ENCODE measurements around the gene PARD3. TPM values are rescaled to one million over a fixed set of nuclear protein-coding genes. Genes with fewer than 3 reads are reported as not detected.
"Not testable (repeated sequence)": the region's sequence is repeated elsewhere in the genome, so short reads cannot be mapped to it uniquely, and the experiment has no call there.

The PARD3 gene
- total RNA-seq, 1 experiment from 2014 or later: not detected

DNA sequence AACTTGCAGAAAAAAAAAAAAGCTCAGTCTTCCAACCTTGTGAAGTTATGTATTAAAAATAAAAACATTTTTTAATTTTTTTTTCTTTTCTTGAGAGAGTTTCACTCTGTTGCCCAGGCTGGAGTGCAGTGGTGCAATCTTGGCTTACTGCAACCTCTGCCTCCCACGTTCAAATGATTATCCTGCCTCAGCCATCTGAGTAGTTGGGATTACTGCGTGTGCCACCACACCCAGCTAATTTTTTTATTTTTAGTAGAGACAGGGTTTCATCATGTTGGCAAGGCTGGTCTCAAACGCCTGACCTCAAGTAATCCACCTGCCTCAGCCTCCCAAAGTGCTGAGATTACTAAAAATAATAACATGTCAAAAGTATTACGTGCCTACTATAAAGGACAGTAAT is 375.7 kb downstream of the PARD3 start:
- H3K9me2 ChIP-seq (replicated peaks; ENCODE audit: insufficient read depth, low read length); H2AFZ ChIP-seq (ENCODE audit: low read length); H3K27ac ChIP-seq (ENCODE audit: low read length); H3K4me2 ChIP-seq (ENCODE audit: low read depth, low read length, poor library complexity, severe bottlenecking); H3K27me3 ChIP-seq (ENCODE audit: low read length); H3K36me3 ChIP-seq (ENCODE audit: insufficient read depth, low read length); DNase-seq; H3K9ac ChIP-seq (ENCODE audit: low read length); H3K79me2 ChIP-seq (ENCODE audit: low read length); H3K4me3 ChIP-seq (ENCODE audit: low read length); H3K9me3 ChIP-seq (ENCODE audit: low read length); H3K4me1 ChIP-seq (ENCODE audit: low read length); H4K20me1 ChIP-seq (ENCODE audit: insufficient read depth, low read depth, low read length): not testable (repeated sequence)

DNA sequence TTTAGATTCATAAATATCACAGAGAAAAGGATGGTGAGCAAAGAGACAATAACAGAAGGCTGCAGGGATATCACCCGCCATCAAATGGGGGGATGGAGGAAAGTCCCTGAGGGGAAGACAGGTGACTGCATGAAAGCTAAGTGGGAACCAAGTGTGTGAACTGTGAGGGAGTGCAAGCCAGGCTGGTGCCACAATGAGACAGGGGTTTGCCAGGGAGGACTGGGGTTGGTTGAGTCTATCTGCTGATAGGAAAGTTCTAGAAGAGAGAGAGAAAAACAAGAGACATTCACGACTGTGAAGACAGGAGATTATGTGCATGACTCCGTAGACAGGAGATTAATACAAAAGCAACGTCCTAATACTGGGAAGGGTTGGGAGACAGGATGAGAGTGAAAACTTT is 376.4 kb downstream of the PARD3 start:
- H3K9ac ChIP-seq (ENCODE audit: low read length): no peak overlapping the region
- H3K27ac ChIP-seq (ENCODE audit: low read length): no peak overlapping the region
- H3K4me3 ChIP-seq (ENCODE audit: low read length): no peak overlapping the region
- H2AFZ ChIP-seq (ENCODE audit: low read length): no peak overlapping the region
- no peaks in the 10 kb centered on the region for H4K20me1 ChIP-seq (ENCODE audit: insufficient read depth, low read depth, low read length)
- no peak overlapping the region for H3K4me2 ChIP-seq (ENCODE audit: low read depth, low read length, poor library complexity, severe bottlenecking)
- no peak for DNase-seq
- H3K9me2 ChIP-seq (replicated peaks; ENCODE audit: insufficient read depth, low read length): no peaks in the 10 kb centered on the region
- H3K36me3 ChIP-seq (ENCODE audit: insufficient read depth, low read length): no peaks in the 10 kb centered on the region
- no peaks in the 10 kb centered on the region for H3K27me3 ChIP-seq (ENCODE audit: low read length)
- H3K4me1 ChIP-seq (ENCODE audit: low read length): no peaks in the 10 kb centered on the region
- H3K9me3 ChIP-seq (ENCODE audit: low read length): no peaks in the 10 kb centered on the region
- H3K79me2 ChIP-seq (ENCODE audit: low read length): no peaks in the 10 kb centered on the region

DNA sequence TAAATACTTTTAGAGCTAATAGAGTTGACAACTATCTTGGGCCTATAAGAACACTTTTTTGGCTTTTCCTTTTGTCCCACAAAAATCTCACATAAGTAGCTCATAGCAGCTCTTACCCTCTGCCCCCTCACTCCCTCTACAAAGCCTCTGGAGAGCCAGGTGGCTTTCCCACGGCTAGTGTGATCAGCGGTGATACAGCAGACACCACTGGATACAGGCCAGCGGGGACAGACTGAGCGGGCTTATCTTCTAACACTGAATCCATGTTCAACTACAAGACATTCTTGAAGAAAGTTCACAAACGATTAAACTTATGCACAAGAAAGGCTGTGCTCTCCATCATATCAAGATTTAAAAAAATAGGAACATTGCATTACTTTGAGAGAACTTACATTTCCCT is 377.2 kb downstream of the PARD3 start:
- DNase-seq: no peak
- H2AFZ ChIP-seq (ENCODE audit: low read length): no peak overlapping the region

DNA sequence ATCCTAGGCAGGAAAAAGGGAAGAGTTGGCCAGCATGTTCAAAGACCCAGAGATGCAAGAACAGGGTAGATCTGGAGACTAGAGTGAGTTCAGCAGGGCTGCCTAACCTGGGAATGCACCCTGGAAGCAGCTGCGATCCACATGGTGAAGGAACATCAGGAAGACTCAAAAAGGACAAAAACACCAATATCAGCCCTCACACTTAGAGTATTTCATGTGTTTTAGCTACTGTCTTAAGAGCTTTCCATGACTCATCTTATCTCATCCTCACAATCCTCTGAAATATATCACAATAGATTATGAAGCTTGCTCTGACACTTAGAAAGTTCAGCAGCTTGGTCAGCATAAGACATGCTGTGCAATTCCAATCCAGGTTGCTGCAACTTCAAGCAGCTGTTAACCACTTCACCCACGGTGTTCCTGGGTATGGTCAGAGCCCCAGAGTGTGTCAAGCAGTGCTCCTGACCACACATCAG is 380.9 kb downstream of the PARD3 start:
- no peak overlapping the region for H3K27ac ChIP-seq (ENCODE audit: low read length)
- H3K36me3 ChIP-seq (ENCODE audit: insufficient read depth, low read length): no peaks in the 10 kb centered on the region
- no peak overlapping the region for H3K4me2 ChIP-seq (ENCODE audit: low read depth, low read length, poor library complexity, severe bottlenecking)
- no peaks in the 10 kb centered on the region for H3K79me2 ChIP-seq (ENCODE audit: low read length)
- no peaks in the 10 kb centered on the region for H3K9me3 ChIP-seq (ENCODE audit: low read length)
- no peak for DNase-seq
- no peaks in the 10 kb centered on the region for H3K4me1 ChIP-seq (ENCODE audit: low read length)
- no peak overlapping the region for H3K9ac ChIP-seq (ENCODE audit: low read length)
- no peaks in the 10 kb centered on the region for H4K20me1 ChIP-seq (ENCODE audit: insufficient read depth, low read depth, low read length)
- H3K9me2 ChIP-seq (replicated peaks; ENCODE audit: insufficient read depth, low read length): no peaks in the 10 kb centered on the region
- H2AFZ ChIP-seq (ENCODE audit: low read length): no peak overlapping the region
- no peak overlapping the region for H3K4me3 ChIP-seq (ENCODE audit: low read length)
- H3K27me3 ChIP-seq (ENCODE audit: low read length): no peaks in the 10 kb centered on the region

More for the DNA sequence above, 377.2 kb downstream of the PARD3 start:
- Histone ChIP-seq H3K9me3 (ENCODE audit: low read length) (no peaks in the 10 kb centered on the region), H3K9ac (ENCODE audit: low read length) (no peak overlapping the region), H3K79me2 (ENCODE audit: low read length) (no peaks in the 10 kb centered on the region), H3K4me3 (ENCODE audit: low read length) (no peak overlapping the region), H3K9me2 (replicated peaks; ENCODE audit: insufficient read depth, low read length) (no peaks in the 10 kb centered on the region), H4K20me1 (ENCODE audit: insufficient read depth, low read depth, low read length) (no peaks in the 10 kb centered on the region), H3K27ac (ENCODE audit: low read length) (no peak overlapping the region), H3K4me2 (ENCODE audit: low read depth, low read length, poor library complexity, severe bottlenecking) (no peak overlapping the region), H3K27me3 (ENCODE audit: low read length) (no peaks in the 10 kb centered on the region), H3K36me3 (ENCODE audit: insufficient read depth, low read length) (no peaks in the 10 kb centered on the region), H3K4me1 (ENCODE audit: low read length) (no peaks in the 10 kb centered on the region)

DNA sequence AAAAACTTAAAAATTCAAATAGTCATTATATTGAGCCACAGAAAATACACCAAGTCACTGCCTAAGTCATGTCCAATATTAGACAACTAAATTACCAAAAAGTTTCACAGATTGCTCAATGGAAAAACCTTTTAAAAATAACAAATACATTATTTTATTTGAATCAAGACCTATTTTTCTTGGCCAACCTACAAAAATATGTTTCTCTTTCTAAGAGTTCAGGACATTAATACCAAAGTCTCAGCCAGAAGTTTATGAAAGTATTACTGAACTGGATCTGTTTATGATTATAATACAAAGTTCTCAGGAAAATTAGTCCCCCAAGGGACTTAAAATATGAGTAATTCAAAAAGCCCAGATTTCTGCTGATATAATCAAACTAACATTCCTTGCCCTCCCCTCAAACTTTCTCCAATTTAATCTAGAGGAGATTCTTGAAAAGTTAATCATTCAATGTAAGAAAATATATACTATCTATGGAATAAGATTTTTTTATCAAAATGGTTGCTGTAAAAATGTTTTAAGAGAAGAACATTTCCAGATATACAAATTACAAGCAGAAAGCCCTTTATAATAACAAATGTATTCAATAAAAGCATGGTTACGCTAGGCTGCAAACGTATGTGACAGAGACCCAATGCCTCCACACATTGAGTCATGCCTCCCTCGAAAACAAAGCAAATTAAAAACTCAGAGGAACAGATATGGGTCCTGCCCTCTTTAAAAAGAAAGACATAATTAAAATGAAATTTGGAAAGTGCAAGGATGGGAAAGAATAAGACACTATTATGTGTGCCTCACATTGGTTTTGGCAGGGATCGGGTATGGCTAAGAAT is 381.6 kb downstream of the PARD3 start:
- no peaks in the 10 kb centered on the region for H3K36me3 ChIP-seq (ENCODE audit: insufficient read depth, low read length)
- no peak overlapping the region for H3K9ac ChIP-seq (ENCODE audit: low read length)
- no peaks in the 10 kb centered on the region for H3K9me2 ChIP-seq (replicated peaks; ENCODE audit: insufficient read depth, low read length)
- no peak overlapping the region for H3K4me3 ChIP-seq (ENCODE audit: low read length)
- H4K20me1 ChIP-seq (ENCODE audit: insufficient read depth, low read depth, low read length): no peaks in the 10 kb centered on the region
- no peaks in the 10 kb centered on the region for H3K4me1 ChIP-seq (ENCODE audit: low read length)
- H3K79me2 ChIP-seq (ENCODE audit: low read length): no peaks in the 10 kb centered on the region
- no peak overlapping the region for H2AFZ ChIP-seq (ENCODE audit: low read length)
- H3K9me3 ChIP-seq (ENCODE audit: low read length): no peaks in the 10 kb centered on the region
- no peak for DNase-seq
- H3K27ac ChIP-seq (ENCODE audit: low read length): no peak overlapping the region
- no peak overlapping the region for H3K4me2 ChIP-seq (ENCODE audit: low read depth, low read length, poor library complexity, severe bottlenecking)
- no peaks in the 10 kb centered on the region for H3K27me3 ChIP-seq (ENCODE audit: low read length)

DNA sequence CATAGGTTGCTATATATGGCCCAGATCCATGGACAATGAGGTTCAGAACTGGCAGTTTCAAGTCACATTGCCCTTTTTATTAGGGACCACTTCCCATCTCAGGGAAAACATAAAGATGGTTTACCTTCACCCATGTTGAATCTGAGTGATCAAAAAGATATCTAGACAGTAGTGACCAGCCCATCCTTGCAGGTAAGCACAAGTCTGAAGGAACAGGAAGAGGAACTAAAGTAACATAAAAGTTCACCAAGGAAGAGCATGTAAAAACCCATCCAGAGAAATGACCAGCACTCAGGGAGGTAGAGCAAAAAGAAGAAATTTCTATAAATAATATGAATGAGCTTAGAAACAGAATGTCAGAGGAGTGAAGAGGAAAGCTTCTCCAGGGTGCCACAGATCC is 382.5 kb downstream of the PARD3 start:
- Histone ChIP-seq H3K9me3 (ENCODE audit: low read length) (no peaks in the 10 kb centered on the region), H3K4me1 (ENCODE audit: low read length) (no peaks in the 10 kb centered on the region), H2AFZ (ENCODE audit: low read length) (no peak overlapping the region), H3K79me2 (ENCODE audit: low read length) (no peaks in the 10 kb centered on the region), H3K36me3 (ENCODE audit: insufficient read depth, low read length) (no peaks in the 10 kb centered on the region), H3K9me2 (replicated peaks; ENCODE audit: insufficient read depth, low read length) (no peaks in the 10 kb centered on the region), H4K20me1 (ENCODE audit: insufficient read depth, low read depth, low read length) (no peaks in the 10 kb centered on the region), H3K4me3 (ENCODE audit: low read length) (no peak overlapping the region), H3K4me2 (ENCODE audit: low read depth, low read length, poor library complexity, severe bottlenecking) (no peak overlapping the region), H3K27me3 (ENCODE audit: low read length) (no peaks in the 10 kb centered on the region), H3K27ac (ENCODE audit: low read length) (no peak overlapping the region), H3K9ac (ENCODE audit: low read length) (no peak overlapping the region)
- DNase-seq: no peak

DNA sequence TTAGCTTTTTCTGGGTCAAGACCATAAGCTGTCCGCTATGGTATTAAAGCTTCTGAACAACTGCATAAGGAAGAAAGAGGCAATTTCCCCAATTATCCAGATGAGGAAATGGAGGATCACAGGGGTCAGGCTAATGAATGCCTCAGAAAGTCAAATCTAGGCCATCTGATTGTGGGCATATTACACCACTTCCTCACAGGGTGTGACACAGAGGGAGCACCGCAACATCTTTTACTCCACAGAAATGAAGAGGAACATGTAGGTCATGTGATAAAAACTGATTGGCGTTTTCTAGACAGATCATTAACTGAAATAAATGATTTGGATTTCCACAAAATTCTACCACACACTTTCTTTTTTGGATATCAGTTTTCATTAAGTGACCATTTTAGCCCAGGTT is 384.4 kb downstream of the PARD3 start:
- Histone ChIP-seq H3K4me1 (ENCODE audit: low read length) (no peaks in the 10 kb centered on the region), H3K4me2 (ENCODE audit: low read depth, low read length, poor library complexity, severe bottlenecking) (no peak overlapping the region), H3K9ac (ENCODE audit: low read length) (no peak overlapping the region), H3K9me2 (replicated peaks; ENCODE audit: insufficient read depth, low read length) (no peaks in the 10 kb centered on the region), H3K27me3 (ENCODE audit: low read length) (no peaks in the 10 kb centered on the region), H2AFZ (ENCODE audit: low read length) (no peak overlapping the region), H3K36me3 (ENCODE audit: insufficient read depth, low read length) (no peaks in the 10 kb centered on the region), H4K20me1 (ENCODE audit: insufficient read depth, low read depth, low read length) (no peaks in the 10 kb centered on the region), H3K27ac (ENCODE audit: low read length) (no peak overlapping the region), H3K4me3 (ENCODE audit: low read length) (no peak overlapping the region), H3K9me3 (ENCODE audit: low read length) (no peaks in the 10 kb centered on the region), H3K79me2 (ENCODE audit: low read length) (no peaks in the 10 kb centered on the region)
- no peak for DNase-seq

DNA sequence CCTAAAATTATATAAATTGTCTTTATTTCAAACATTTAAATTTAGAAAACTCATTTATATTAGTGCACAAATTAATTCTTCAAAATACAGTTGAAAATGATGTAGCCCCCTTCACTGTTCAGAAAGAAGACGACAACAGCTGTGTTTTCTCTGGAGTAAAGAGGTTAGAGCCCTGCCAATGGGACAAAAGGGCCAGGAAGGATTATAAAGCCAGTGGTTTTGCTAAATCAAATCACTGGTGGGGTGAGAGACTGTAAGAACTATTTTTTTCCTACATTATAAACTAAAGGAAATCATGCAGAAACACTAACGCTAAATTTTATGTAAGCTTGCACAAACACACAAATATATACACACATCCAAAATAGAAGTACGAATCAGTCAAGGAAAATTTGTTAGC is 386.6 kb downstream of the PARD3 start:
- H3K9me2 ChIP-seq (replicated peaks; ENCODE audit: insufficient read depth, low read length): no peaks in the 10 kb centered on the region
- H3K4me1 ChIP-seq (ENCODE audit: low read length): no peaks in the 10 kb centered on the region
- H3K79me2 ChIP-seq (ENCODE audit: low read length): no peaks in the 10 kb centered on the region
- no peak overlapping the region for H3K4me2 ChIP-seq (ENCODE audit: low read depth, low read length, poor library complexity, severe bottlenecking)
- no peaks in the 10 kb centered on the region for H3K36me3 ChIP-seq (ENCODE audit: insufficient read depth, low read length)
- no peak overlapping the region for H3K9ac ChIP-seq (ENCODE audit: low read length)
- H3K27ac ChIP-seq (ENCODE audit: low read length): no peak overlapping the region
- no peak overlapping the region for H3K4me3 ChIP-seq (ENCODE audit: low read length)
- H3K27me3 ChIP-seq (ENCODE audit: low read length): no peaks in the 10 kb centered on the region
- no peak overlapping the region for H2AFZ ChIP-seq (ENCODE audit: low read length)
- DNase-seq: no peak
- H3K9me3 ChIP-seq (ENCODE audit: low read length): no peaks in the 10 kb centered on the region
- no peaks in the 10 kb centered on the region for H4K20me1 ChIP-seq (ENCODE audit: insufficient read depth, low read depth, low read length)
